HL-60 (cell line): ENCODE measurements around the gene UBFD1.

ENCODE experiments used
- DNase-seq, 2 experiments: peaks; one replicate each; pipeline ENCODE4 v3.0.0-alpha.2; 2010 to 2020; ENCODE audit warnings: low read depth in 1 of 2, low spot score in 1 of 2
- H3K27ac ChIP-seq: fragments of 250-450 bp; sonication (Bioruptor Pico); replicated peaks from 2 replicates; pipeline ENCODE4 v1.5.1; 2020; ENCODE audit warnings: mild to moderate bottlenecking, moderate library complexity
- H3K27me3 ChIP-seq: fragments of 250-450 bp; sonication (Bioruptor Pico); 2 replicates; pipeline ENCODE4 v1.5.1; 2021; ENCODE audit warnings: mild to moderate bottlenecking, moderate library complexity; ENCODE audit not compliant: insufficient read depth, poor library complexity, severe bottlenecking
- H3K4me3 ChIP-seq: replicated peaks from 2 replicates; pipeline ENCODE4 v1.5.1; 2011; ENCODE audit warnings: mild to moderate bottlenecking, control low read depth, low read length; ENCODE audit not compliant: insufficient read depth
- GABPA ChIP-seq: IDR thresholded peaks from 2 replicates; pipeline ENCODE4 v1.6.1; 2012; ENCODE audit warnings: low read depth
- POLR2AphosphoS5 ChIP-seq: IDR thresholded peaks from 2 replicates; pipeline ENCODE4 v1.6.1; 2012; ENCODE audit warnings: low read depth
- SPI1 ChIP-seq: IDR thresholded peaks from 2 replicates; pipeline ENCODE4 v1.6.1; 2012; ENCODE audit warnings: low read depth, mild to moderate bottlenecking, borderline replicate concordance
- TF ChIP-seq, protein P1 (sequence below): IDR thresholded peaks from 2 replicates; pipeline ENCODE4 v1.6.1; 2012; ENCODE audit warnings: low read depth; ENCODE audit not compliant: insufficient replicate concordance
- TF ChIP-seq, protein P2 (sequence below): IDR thresholded peaks from one replicate; pipeline ENCODE4 v1.5.1; 2011; ENCODE audit warnings: low read length, control low read depth, inconsistent platforms; ENCODE audit not compliant: insufficient read depth

The UBFD1 gene

DNA sequence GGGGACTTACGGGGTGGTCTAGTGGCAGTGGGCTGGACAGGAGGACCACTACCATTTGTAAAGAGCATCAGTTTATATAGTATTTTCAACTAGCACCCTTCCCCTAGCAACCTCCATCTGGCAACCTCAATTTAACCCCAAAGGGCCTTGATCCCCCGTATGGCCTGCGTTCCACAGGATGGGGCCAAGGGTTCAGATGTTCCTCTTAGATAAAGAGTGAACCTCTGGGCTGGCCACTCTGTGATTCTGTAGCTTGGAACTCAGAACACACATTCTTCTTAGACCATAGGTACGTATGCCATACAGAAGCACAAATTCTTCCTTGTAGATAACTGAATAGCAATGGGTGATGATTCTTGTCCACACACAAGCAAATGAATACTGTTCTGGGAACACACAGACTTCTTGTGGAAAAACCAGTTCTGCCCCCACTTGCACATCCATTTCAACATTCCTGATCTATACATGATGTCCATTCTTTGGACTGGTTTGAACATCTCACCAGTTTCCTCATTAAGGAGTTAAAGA is 45.3 kb upstream of the UBFD1 start:
- H3K4me3 ChIP-seq, result no peak overlapping the region
- no peaks in the 10 kb centered on the region for H3K27me3 ChIP-seq
- no peak overlapping the region for H3K27ac ChIP-seq
- no peak for DNase-seq
- TF ChIP-seq, protein P1, sequence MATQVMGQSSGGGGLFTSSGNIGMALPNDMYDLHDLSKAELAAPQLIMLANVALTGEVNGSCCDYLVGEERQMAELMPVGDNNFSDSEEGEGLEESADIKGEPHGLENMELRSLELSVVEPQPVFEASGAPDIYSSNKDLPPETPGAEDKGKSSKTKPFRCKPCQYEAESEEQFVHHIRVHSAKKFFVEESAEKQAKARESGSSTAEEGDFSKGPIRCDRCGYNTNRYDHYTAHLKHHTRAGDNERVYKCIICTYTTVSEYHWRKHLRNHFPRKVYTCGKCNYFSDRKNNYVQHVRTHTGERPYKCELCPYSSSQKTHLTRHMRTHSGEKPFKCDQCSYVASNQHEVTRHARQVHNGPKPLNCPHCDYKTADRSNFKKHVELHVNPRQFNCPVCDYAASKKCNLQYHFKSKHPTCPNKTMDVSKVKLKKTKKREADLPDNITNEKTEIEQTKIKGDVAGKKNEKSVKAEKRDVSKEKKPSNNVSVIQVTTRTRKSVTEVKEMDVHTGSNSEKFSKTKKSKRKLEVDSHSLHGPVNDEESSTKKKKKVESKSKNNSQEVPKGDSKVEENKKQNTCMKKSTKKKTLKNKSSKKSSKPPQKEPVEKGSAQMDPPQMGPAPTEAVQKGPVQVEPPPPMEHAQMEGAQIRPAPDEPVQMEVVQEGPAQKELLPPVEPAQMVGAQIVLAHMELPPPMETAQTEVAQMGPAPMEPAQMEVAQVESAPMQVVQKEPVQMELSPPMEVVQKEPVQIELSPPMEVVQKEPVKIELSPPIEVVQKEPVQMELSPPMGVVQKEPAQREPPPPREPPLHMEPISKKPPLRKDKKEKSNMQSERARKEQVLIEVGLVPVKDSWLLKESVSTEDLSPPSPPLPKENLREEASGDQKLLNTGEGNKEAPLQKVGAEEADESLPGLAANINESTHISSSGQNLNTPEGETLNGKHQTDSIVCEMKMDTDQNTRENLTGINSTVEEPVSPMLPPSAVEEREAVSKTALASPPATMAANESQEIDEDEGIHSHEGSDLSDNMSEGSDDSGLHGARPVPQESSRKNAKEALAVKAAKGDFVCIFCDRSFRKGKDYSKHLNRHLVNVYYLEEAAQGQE, result no peak
- TF ChIP-seq, protein P2, sequence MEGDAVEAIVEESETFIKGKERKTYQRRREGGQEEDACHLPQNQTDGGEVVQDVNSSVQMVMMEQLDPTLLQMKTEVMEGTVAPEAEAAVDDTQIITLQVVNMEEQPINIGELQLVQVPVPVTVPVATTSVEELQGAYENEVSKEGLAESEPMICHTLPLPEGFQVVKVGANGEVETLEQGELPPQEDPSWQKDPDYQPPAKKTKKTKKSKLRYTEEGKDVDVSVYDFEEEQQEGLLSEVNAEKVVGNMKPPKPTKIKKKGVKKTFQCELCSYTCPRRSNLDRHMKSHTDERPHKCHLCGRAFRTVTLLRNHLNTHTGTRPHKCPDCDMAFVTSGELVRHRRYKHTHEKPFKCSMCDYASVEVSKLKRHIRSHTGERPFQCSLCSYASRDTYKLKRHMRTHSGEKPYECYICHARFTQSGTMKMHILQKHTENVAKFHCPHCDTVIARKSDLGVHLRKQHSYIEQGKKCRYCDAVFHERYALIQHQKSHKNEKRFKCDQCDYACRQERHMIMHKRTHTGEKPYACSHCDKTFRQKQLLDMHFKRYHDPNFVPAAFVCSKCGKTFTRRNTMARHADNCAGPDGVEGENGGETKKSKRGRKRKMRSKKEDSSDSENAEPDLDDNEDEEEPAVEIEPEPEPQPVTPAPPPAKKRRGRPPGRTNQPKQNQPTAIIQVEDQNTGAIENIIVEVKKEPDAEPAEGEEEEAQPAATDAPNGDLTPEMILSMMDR, result no peak
- TF ChIP-seq GABPA, result no peak
- TF ChIP-seq SPI1, result no peak
- no peak for TF ChIP-seq POLR2AphosphoS5

DNA sequence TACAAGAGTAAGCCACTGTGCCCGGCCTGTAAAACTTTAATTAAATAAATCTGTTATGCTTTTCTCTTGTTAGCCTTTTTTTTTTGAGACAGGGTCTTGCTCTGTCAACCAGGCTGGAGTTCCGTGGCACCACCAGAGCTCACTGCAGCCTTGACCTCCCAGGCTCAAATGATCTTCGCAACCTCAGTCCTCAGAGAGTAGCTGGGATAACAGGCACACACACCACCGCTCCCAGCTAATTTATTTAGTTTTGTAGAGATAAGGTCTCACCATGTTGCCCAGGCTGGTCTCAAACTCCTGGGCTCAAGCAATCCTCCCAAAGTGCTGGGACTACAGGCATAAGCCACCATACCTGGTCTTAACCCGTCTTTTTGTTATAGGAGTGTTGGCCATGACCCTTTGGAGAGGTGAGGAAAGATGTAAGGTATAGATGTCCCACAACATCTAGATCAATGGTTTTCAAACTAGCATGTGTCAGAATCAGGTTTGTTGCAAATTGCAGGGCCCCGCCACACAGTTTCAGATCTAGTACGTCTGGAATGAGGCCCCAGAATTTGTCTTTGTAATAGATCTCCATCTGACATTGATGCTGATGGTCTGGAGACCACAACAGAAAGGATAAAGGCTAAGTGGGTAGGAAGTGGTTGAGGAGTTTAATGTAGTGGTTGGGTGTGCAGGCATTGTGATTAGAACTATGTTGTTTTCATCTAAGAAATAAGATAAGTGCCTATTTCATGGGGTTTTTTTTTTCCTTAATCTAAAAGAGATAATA is 43.0 kb upstream of the UBFD1 start:
- TF ChIP-seq SPI1 (no peak), GABPA (no peak), POLR2AphosphoS5 (no peak)
- TF ChIP-seq, protein P2, result no peak
- TF ChIP-seq, protein P1, result no peak

DNA sequence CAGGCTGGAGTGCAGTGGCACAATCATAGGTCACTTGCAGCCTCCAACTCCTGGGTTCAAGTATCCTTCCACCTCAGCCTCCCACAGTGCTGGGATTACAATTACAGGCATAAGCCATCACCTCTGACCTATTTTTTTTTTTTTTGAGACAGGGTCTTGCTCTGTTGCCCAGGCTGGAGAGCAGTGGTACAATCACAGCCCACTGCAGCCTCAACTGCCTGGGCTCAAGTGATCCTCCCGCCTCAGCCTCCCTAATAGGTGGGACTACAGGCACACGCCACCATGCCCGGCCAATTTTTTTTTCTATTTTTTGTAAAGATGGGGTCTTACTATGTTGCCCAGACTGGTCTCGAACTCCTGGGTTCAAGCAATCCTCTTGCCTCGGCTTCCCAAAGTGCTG is 41.6 kb upstream of the UBFD1 start:
- Histone ChIP-seq H3K4me3 (no peak overlapping the region), H3K27ac (peak overlapping the region; percentile 14; the same call in 1 of the 2 replicates), H3K27me3 (no peaks in the 10 kb centered on the region)
- no peak for DNase-seq
- no peak for TF ChIP-seq POLR2AphosphoS5
- no peak for TF ChIP-seq GABPA
- no peak for TF ChIP-seq SPI1
- TF ChIP-seq, protein P2, result no peak
- TF ChIP-seq, protein P1, result no peak

More for the DNA sequence above, 43.0 kb upstream of the UBFD1 start:
- no peaks in the 10 kb centered on the region for H3K27me3 ChIP-seq
- H3K4me3 ChIP-seq, result no peak overlapping the region
- DNase-seq, result no peak
- H3K27ac ChIP-seq, result no peak overlapping the region
